Amniotic stem cell (primary cell): ENCODE results near the gene KCNMB2.

Source experiments
- DNase-seq: peaks from one replicate; lab custom pipeline; 2025; lab: John Stamatoyannopoulos, UW

Gene KCNMB2

DNA sequence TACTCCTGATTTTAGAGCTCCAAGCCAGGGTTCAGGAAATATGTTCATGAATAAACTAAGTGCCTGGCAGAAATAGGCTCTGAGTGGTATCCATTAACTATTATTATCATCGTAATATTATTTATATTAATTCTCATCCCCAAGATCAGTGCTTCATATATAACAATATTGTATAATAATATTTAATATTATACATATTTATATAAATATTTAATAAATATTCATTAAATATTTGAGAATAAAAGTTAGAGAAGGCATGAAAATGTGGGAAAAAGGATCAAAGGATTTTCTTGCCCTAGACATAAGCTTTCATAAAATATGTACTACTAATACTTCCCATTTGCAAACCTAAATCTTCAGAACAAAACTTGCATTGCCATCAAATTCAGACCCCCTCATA is 338.9 kb downstream of the KCNMB2 start:
- no peak for DNase-seq

DNA sequence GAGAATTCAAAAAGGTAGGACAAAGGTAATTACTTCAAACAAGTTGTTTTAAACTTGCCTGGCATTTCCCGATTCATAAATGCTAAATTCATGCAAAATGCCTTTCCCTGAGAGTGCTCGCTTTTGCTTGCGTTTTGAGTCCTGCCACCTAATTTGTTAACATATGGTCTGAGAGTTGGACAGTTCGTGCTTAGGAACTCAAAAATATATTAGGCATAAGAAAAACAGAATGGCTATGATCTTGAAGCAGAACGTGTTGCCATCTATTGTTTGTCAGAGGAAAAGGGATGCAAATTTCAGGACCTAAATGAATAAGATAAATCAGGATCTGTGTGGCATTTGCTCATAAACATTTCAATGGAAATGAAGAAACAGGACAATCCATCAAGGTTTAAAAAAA is 339.6 kb downstream of the KCNMB2 start:
- no peak for DNase-seq

DNA sequence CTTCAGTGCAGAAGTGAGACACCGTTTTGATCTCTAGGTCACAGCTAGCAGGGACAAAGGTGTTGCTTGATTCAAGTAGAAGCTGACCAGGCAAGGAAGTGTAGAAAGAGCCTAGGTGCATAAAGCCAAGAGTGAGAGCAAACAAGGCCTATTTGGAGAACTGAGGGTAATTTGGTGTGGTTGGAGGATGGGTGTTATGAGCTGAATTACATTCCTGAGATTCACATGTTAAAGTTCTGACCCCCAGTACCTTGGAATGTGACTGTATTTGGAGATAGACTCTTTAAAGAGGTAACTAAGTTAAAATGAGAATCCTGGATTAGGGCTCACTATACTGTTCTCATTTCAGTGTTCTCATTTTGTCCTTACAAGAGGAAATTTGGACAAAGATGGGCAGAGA is 344.0 kb downstream of the KCNMB2 start:
- no peak for DNase-seq
